T-cell (primary cell): ENCODE measurements around the gene P3H1. TPM values are rescaled to one million over a fixed set of nuclear protein-coding genes. Genes with fewer than 3 reads are reported as not detected.
"Not testable (repeated sequence)": the region's sequence is repeated elsewhere in the genome, so short reads cannot be mapped to it uniquely, and the experiment has no call there.

Source experiments
- ATAC-seq, 4 experiments: fragments of 200-7000 bp in 3 of 4; fragments of 150-1000 bp in 1 of 4; cut with Tn5 transposase; replicated peaks in 1 of 4; 1 replicate in 3 of 4; 2 replicates in 1 of 4; pipeline ENCODE4 v1.10.0; 2021; ENCODE audit warnings: moderate library complexity in 3 of 4, mild to moderate bottlenecking in 2 of 4, moderate number of reproducible peaks in 1 of 4
- CTCF ChIA-PET, 2 donors: fragments of 300-600 bp; sonication (Branson Sonifier 250); formaldehyde crosslinking; loops; one replicate each; lab custom pipeline; 2022; ENCODE audit warnings: antibody characterized with exemption in 2 of 2; lab: Charles Lee
- POLR2A ChIA-PET, 2 donors: fragments of 300-600 bp; sonication (Branson Sonifier 250); formaldehyde crosslinking; loops; one replicate each; lab custom pipeline; 2022; ENCODE audit warnings: antibody characterized with exemption in 2 of 2; lab: Charles Lee
- DNase-seq, 35 experiments: peaks; one replicate each; pipeline versions ENCODE4 v3.0.0 to v3.0.0-alpha.2; 2013 to 2023
- H3K27ac ChIP-seq: one replicate; pipeline ENCODE4 v1.5.1; 2013; ENCODE audit warnings: low read length
- H3K27me3 ChIP-seq, 2 experiments: replicated peaks in 1 of 2; 1 replicate in 1 of 2; 2 replicates in 1 of 2; pipeline versions ENCODE4 v1.6.1 to v1.7.0; 2013; ENCODE audit warnings: low read length in 1 of 2, mixed read lengths in 1 of 2; ENCODE audit not compliant: control insufficient read depth in 2 of 2, insufficient read depth in 2 of 2; ENCODE audit errors: extremely low read depth in 1 of 2
- H3K36me3 ChIP-seq, 2 donors: 1 replicate in 1 of 2; 2 replicates in 1 of 2; pipeline versions ENCODE4 v1.6.1 to v1.7.0; 2013; ENCODE audit warnings: low read length in 1 of 2; ENCODE audit not compliant: control insufficient read depth in 2 of 2, insufficient read depth in 1 of 2; ENCODE audit errors: extremely low read depth in 1 of 2
- H3K4me1 ChIP-seq, 2 experiments: 1 replicate in 1 of 2; 2 replicates in 1 of 2; pipeline versions ENCODE4 v1.6.1 to v1.7.0; 2013; ENCODE audit warnings: low read length in 2 of 2, mixed read lengths in 1 of 2; ENCODE audit not compliant: insufficient read depth in 2 of 2, control insufficient read depth in 1 of 2; ENCODE audit errors: extremely low read depth in 1 of 2
- H3K4me3 ChIP-seq, 2 donors: 1 replicate in 1 of 2; 2 replicates in 1 of 2; pipeline versions ENCODE4 v1.5.1 to v1.7.0; 2013; ENCODE audit warnings: mild to moderate bottlenecking in 2 of 2, low read length in 1 of 2, moderate library complexity in 1 of 2; ENCODE audit not compliant: control insufficient read depth in 1 of 2; ENCODE audit errors: extremely low read depth in 1 of 2
- H3K9me3 ChIP-seq: 2 replicates; pipeline ENCODE4 v1.7.0; 2013
- H3K27ac Mint-ChIP-seq, 2 donors: one replicate each; pipeline ENCODE4 v1.8.0; 2020 to 2021; ENCODE audit warnings: mild to moderate bottlenecking in 2 of 2, mixed read lengths in 2 of 2
- H3K27me3 Mint-ChIP-seq, 2 donors: one replicate each; pipeline ENCODE4 v1.8.0; 2021 to 2022; ENCODE audit warnings: mixed read lengths in 2 of 2
- H3K36me3 Mint-ChIP-seq: one replicate; pipeline ENCODE4 v1.8.0; 2021; ENCODE audit warnings: mixed read lengths
- H3K4me1 Mint-ChIP-seq, 3 donors: one replicate each; pipeline ENCODE4 v1.8.0; 2020 to 2022; ENCODE audit warnings: mixed read lengths in 3 of 3, mild to moderate bottlenecking in 1 of 3
- H3K4me3 Mint-ChIP-seq, 3 donors: one replicate each; pipeline ENCODE4 v1.8.0; 2020 to 2022; ENCODE audit warnings: mild to moderate bottlenecking in 3 of 3, mixed read lengths in 3 of 3, moderate library complexity in 3 of 3
- H3K9me3 Mint-ChIP-seq, 3 donors: one replicate each; pipeline ENCODE4 v1.8.0; 2020 to 2022; ENCODE audit warnings: mixed read lengths in 3 of 3
- WGBS: methylation state at CpG from one replicate; pipeline ENCODE4 v1.1.5; 2013; ENCODE audit warnings: missing lambda C conversion rate; ENCODE audit not compliant: insufficient coverage; 5-methylcytosine and 5-hydroxymethylcytosine counted together
- total RNA-seq, 35 experiments: library from RNA in 6 of 35; stranded (reverse) in 6 of 35; fragments of 120-200 nt in 1 of 35; gene quantifications; one replicate each; pipeline versions ENCODE4 v1.2.1 to v1.2.4 and lab custom pipeline; 2013 to 2026

Gene P3H1
- total RNA-seq, 5 donors from 2014 or later (not counting 1 experiment from before 2014, with no cell fraction given) = 23.5 to 62.9 (median 58.3) TPM

DNA sequence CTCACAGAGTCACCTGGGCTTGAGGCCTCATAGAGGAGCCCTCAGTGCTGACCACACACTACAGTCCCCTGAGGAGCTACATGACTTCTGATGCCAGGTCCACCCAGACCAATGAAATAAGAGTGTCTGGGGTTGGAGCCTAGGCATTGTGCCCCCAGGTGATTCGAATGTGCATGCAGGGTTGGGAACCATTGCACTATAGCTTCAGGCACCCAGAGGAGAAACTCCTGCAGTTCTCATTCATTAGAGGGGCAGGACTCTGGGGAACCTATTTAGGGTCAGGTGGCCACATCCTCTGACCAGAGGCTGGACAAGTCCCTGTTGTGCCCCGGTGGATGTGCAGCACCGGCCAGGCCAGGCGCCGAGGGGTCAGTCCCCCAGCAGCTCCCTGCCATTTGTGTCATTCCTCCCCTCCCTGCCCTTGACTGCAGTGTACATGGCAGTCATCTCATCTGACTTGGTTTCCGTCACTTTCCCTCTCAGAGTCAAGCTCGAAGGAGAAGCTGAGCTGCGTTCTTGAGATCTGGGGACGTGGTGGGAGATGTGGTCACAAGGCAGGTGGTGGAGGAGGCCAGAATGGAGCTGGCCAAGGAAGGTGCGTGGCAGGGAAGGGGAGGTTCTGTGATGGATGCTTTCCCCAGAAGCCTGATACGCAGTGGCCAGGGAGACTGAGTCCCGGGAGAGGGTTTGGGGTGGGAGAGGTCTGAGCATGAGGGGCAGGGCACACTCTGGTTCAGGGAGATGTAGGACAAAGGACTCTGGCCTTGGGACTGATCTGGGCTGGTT is 33.2 kb downstream of the P3H1 start:
- Histone ChIP-seq H3K27ac (no peak overlapping the region), H3K4me1 (peaks cover 0 to 7% of the 10 kb centered on the region in 2 experiments), H3K27me3 (peaks cover 0 to 14% of the 10 kb centered on the region in 2 experiments), H3K36me3 (no peaks in the 10 kb centered on the region), H3K9me3 (no peaks in the 10 kb centered on the region), H3K4me3 (no peak overlapping the region)
- Mint-ChIP-seq H3K4me3 (no peak overlapping the region), H3K27me3 (peaks cover 0 to 2% of the 10 kb centered on the region in 2 donors), H3K9me3 (no peaks in the 10 kb centered on the region), H3K36me3 (no peaks in the 10 kb centered on the region), H3K27ac (no peak overlapping the region), H3K4me1 (peaks cover 8 to 11% (median 9%) of the 10 kb centered on the region in 3 donors)
- POLR2A ChIA-PET = no interaction called here
- ATAC-seq (no peak), DNase-seq (no peak)
- CTCF ChIA-PET = interaction anchor here in 1 of 2 donors (0.8 kb wide), 1 partner anchor 1559 kb away, joined by 3 read pairs; no protein-coding TSS in a partner anchor
- WGBS = 83% methylated on average over 12 of the region's 12 CpGs

GRCh38 chr1:42732126-42732680 is 34.6 kb downstream of the P3H1 start:
- Histone ChIP-seq H3K9me3 (no peaks in the 10 kb centered on the region), H3K36me3 (no peaks in the 10 kb centered on the region), H3K4me3 (no peak overlapping the region), H3K27me3 (peaks cover 0 to 14% of the 10 kb centered on the region in 2 experiments), H3K27ac (no peak overlapping the region), H3K4me1 (peaks cover 0 to 4% of the 10 kb centered on the region in 2 experiments)
- H3K9me3 Mint-ChIP-seq = no peaks in the 10 kb centered on the region
- peaks cover 0 to 2% of the 10 kb centered on the region in 2 donors for H3K27me3 Mint-ChIP-seq
- H3K36me3 Mint-ChIP-seq = no peaks in the 10 kb centered on the region
- POLR2A ChIA-PET = no interaction called here
- H3K4me1 Mint-ChIP-seq = peaks cover 5 to 8% (median 7%) of the 10 kb centered on the region in 3 donors
- no peak overlapping the region for H3K4me3 Mint-ChIP-seq
- 93% methylated on average over 5 of the region's 10 CpGs for WGBS
- CTCF ChIA-PET = no interaction called here
- DNase-seq = no peak
- ATAC-seq = no peak
- H3K27ac Mint-ChIP-seq = no peak overlapping the region

- WGBS = no CpG with 5 or more reads among the region's 3 CpGs
Measured at GRCh38 chr1:42731585-42731984, 35.2 kb downstream of the P3H1 start.

DNA sequence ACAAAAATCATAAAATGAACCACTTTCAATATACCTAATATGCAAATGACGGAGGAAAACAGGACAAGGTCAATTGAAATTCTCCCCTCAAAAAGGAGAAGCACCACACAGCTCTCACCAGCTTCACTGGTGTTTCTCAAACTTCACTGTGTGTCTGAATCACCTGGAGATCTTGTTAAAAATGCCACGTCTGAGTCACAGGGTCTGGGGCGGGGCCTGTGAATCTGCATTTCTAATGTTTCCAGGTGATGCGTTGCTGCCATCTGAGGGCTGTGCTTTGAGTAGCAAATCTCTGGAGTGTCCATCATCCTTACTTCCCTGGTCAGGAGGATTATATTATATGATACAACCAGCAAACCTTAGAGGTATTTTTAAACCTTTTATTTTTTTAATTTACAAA is 35.8 kb downstream of the P3H1 start:
- POLR2A ChIA-PET = no interaction called here
- whole genome bisulfite sequencing = 20% methylated on average over 1 of the region's 4 CpGs
- Mint-ChIP-seq H3K27me3 (peaks cover 0 to 2% of the 10 kb centered on the region in 2 donors), H3K27ac (no peak overlapping the region), H3K4me1 (no peaks in the 10 kb centered on the region), H3K9me3 (no peaks in the 10 kb centered on the region), H3K36me3 (no peaks in the 10 kb centered on the region), H3K4me3 (no peak overlapping the region)
- Histone ChIP-seq H3K27ac (no peak overlapping the region), H3K4me1 (no peaks in the 10 kb centered on the region), H3K4me3 (no peak overlapping the region), H3K36me3 (no peaks in the 10 kb centered on the region), H3K27me3 (peaks cover 0 to 14% of the 10 kb centered on the region in 2 experiments), H3K9me3 (no peaks in the 10 kb centered on the region)
- CTCF ChIA-PET = no interaction called here
- ATAC-seq (no peak), DNase-seq (peak in 3 of 35 experiments; percentile 8 to 28 (median 9))

More at GRCh38 chr1:42731585-42731984, 35.2 kb downstream of the P3H1 start:
- Mint-ChIP-seq H3K9me3 (no peaks in the 10 kb centered on the region), H3K36me3 (no peaks in the 10 kb centered on the region), H3K27me3 (peaks cover 0 to 2% of the 10 kb centered on the region in 2 donors), H3K27ac (no peak overlapping the region), H3K4me1 (peaks cover 0 to 2% (median under 1%) of the 10 kb centered on the region in 3 donors), H3K4me3 (no peak overlapping the region)
- Histone ChIP-seq H3K27ac (no peak overlapping the region), H3K9me3 (no peaks in the 10 kb centered on the region), H3K4me3 (no peak overlapping the region), H3K36me3 (no peaks in the 10 kb centered on the region), H3K27me3 (peaks cover 0 to 14% of the 10 kb centered on the region in 2 experiments), H3K4me1 (no peaks in the 10 kb centered on the region)
- POLR2A ChIA-PET = no interaction called here
- ATAC-seq (no peak), DNase-seq (no peak)
- CTCF ChIA-PET = no interaction called here

DNA sequence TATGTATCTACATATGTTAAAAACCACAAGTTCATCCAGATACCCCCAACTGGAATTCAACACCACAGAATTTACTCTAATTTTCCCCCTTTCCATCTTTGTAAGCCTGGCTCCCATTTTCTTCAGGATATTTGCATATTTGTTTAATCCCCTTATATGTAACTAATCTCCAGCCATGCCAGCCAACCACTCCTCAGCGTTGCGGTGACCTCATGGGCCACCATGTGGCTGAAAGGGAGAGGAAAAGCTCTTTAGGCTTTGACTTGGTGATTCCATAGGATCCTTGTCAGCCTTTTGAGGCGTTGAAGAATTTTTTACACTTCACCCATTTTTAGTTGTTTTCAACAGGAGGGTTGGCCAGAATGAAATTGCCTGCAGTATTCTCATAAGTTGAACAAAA is 36.8 kb downstream of the P3H1 start:
- Histone ChIP-seq H3K9me3 (no peaks in the 10 kb centered on the region), H3K27me3 (peaks cover 0 to 11% of the 10 kb centered on the region in 2 experiments), H3K4me1 (no peaks in the 10 kb centered on the region), H3K27ac (no peak overlapping the region), H3K4me3 (no peak overlapping the region), H3K36me3 (no peaks in the 10 kb centered on the region)
- Mint-ChIP-seq H3K27ac (no peak overlapping the region), H3K9me3 (no peaks in the 10 kb centered on the region), H3K27me3 (peaks cover 0 to 2% of the 10 kb centered on the region in 2 donors), H3K4me3 (no peak overlapping the region), H3K4me1 (no peaks in the 10 kb centered on the region), H3K36me3 (no peaks in the 10 kb centered on the region)
- no CpG with 5 or more reads among the region's 3 CpGs for WGBS
- CTCF ChIA-PET = no interaction called here
- POLR2A ChIA-PET = no interaction called here
- DNase-seq (no peak), ATAC-seq (no peak)

DNA sequence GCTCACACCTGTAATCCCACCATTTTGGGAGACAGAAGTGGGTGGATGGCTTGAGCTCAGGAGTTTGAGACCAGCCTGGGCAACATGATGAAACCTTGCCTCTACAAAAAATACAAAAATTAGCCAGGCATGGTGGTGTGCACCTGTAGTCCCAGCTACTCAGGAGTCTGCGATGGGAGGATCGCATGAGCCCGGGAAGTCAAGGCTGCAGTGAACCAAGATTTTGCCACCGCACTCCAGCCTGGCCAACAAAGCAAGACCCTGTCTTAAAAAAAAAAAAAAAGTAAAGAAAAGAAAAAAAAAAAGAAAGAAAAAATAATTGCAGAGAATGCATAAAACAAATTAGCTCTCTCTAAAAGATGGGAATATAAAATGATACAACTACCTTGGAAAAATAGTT is 41.0 kb downstream of the P3H1 start:
- DNase-seq, H3K27ac Mint-ChIP-seq, H3K36me3 ChIP-seq, H3K27me3 ChIP-seq, H3K4me1 Mint-ChIP-seq, H3K4me3 ChIP-seq, H3K36me3 Mint-ChIP-seq, H3K27me3 Mint-ChIP-seq, ATAC-seq, H3K4me3 Mint-ChIP-seq, H3K4me1 ChIP-seq, H3K9me3 Mint-ChIP-seq, H3K27ac ChIP-seq, H3K9me3 ChIP-seq, POLR2A ChIA-PET: not testable (repeated sequence)
- CTCF ChIA-PET = interaction anchor here (0.6 to 0.7 kb wide), 3 partner anchors 95 to 348 kb away, joined by 3 to 10 read pairs (median 4); no protein-coding TSS in a partner anchor
- WGBS = 100% methylated on average over 3 of the region's 4 CpGs
